Measurements from ENCODE around the gene DRAM2.
"Not testable (repeated sequence)": the region's sequence is repeated elsewhere in the genome, so short reads cannot be mapped to it uniquely, and the experiment has no call there.

The DRAM2 gene

GRCh38 chr1:111104981-111105380 lies 34.9 kb downstream of the DRAM2 start:
- no peak overlapping the region for H3K27ac ChIP-seq

GRCh38 chr1:111101854-111102642 lies 37.8 kb downstream of the DRAM2 start:
- no peak overlapping the region for H3K4me2 ChIP-seq (ENCODE audit: low read length)
- no peak overlapping the region for H3K27ac ChIP-seq
- no peaks in the 10 kb centered on the region for H3K79me2 ChIP-seq
- H3K36me3 ChIP-seq (ENCODE audit: control insufficient read depth, insufficient read depth, low read length) = no peaks in the 10 kb centered on the region
- TF ChIP-seq CTCF (IDR thresholded peaks at IDR 0.05) = no peak
- H2AFZ ChIP-seq = no peak overlapping the region
- H3K9ac ChIP-seq = no peak overlapping the region
- H3K4me3 ChIP-seq (ENCODE audit: low read depth, low read length) = no peak overlapping the region
- H3K27me3 ChIP-seq (ENCODE audit: control insufficient read depth, insufficient read depth, low read length) = no peaks in the 10 kb centered on the region
- H3K9me3 ChIP-seq (ENCODE audit: control insufficient read depth, low read length) = no peaks in the 10 kb centered on the region
- no peaks in the 10 kb centered on the region for H3K4me1 ChIP-seq

More at GRCh38 chr1:111104981-111105380, 34.9 kb downstream of the DRAM2 start:
- no peaks in the 10 kb centered on the region for H3K27me3 ChIP-seq (ENCODE audit: control insufficient read depth, insufficient read depth, low read length)
- H3K4me3 ChIP-seq (ENCODE audit: low read depth, low read length) = no peak overlapping the region
- peaks cover 5% of the 10 kb centered on the region for H3K9me3 ChIP-seq (ENCODE audit: control insufficient read depth, low read length)
- TF ChIP-seq CTCF (IDR thresholded peaks at IDR 0.05) = no peak
- no peaks in the 10 kb centered on the region for H3K79me2 ChIP-seq
- no peak overlapping the region for H3K9ac ChIP-seq
- H3K36me3 ChIP-seq (ENCODE audit: control insufficient read depth, insufficient read depth, low read length) = no peaks in the 10 kb centered on the region
- H3K4me1 ChIP-seq = no peaks in the 10 kb centered on the region
- no peak overlapping the region for H3K4me2 ChIP-seq (ENCODE audit: low read length)
- H2AFZ ChIP-seq = no peak overlapping the region

DNA sequence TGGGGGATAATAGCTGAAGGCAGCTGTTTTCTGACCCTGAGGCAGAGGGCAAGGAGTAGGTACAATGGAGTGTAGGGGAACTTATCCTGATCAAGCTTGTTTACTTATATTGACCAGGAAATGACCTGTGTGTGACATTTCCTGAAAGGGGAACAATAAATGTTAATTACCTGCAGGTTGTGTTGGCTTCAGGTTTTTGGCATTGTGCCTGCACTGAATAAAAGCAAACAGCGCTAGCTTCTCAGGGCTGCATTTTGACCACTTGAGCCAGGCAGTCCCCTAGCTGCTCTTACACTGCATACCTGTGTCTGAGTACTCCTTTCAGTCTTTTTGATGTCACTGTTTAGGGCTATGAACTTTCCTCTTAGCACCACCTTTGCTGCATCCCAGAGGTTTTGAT lies 40.6 kb downstream of the DRAM2 start:
- no peaks in the 10 kb centered on the region for H3K4me1 ChIP-seq
- H3K27ac ChIP-seq = no peak overlapping the region
- no peak overlapping the region for H2AFZ ChIP-seq
- no peaks in the 10 kb centered on the region for H3K79me2 ChIP-seq
- no peaks in the 10 kb centered on the region for H3K9me3 ChIP-seq (ENCODE audit: control insufficient read depth, low read length)
- H3K36me3 ChIP-seq (ENCODE audit: control insufficient read depth, insufficient read depth, low read length) = no peaks in the 10 kb centered on the region
- TF ChIP-seq CTCF (IDR thresholded peaks at IDR 0.05) = no peak
- no peak overlapping the region for H3K9ac ChIP-seq
- no peak overlapping the region for H3K4me3 ChIP-seq (ENCODE audit: low read depth, low read length)
- no peaks in the 10 kb centered on the region for H3K27me3 ChIP-seq (ENCODE audit: control insufficient read depth, insufficient read depth, low read length)
- H3K4me2 ChIP-seq (ENCODE audit: low read length) = no peak overlapping the region

- Histone ChIP-seq H3K36me3 (ENCODE audit: control insufficient read depth, insufficient read depth, low read length) (no peaks in the 10 kb centered on the region), H2AFZ (no peak overlapping the region), H3K4me1 (no peaks in the 10 kb centered on the region), H3K9ac (no peak overlapping the region), H3K9me3 (ENCODE audit: control insufficient read depth, low read length) (no peaks in the 10 kb centered on the region), H3K79me2 (no peaks in the 10 kb centered on the region), H3K4me2 (ENCODE audit: low read length) (no peak overlapping the region), H3K4me3 (ENCODE audit: low read depth, low read length) (no peak overlapping the region), H3K27ac (no peak overlapping the region), H3K27me3 (ENCODE audit: control insufficient read depth, insufficient read depth, low read length) (no peaks in the 10 kb centered on the region)
- no peak for TF ChIP-seq CTCF (IDR thresholded peaks at IDR 0.05)
Measured at GRCh38 chr1:111097356-111098099, 42.4 kb downstream of the DRAM2 start.

GRCh38 chr1:111095421-111095820 lies 44.5 kb downstream of the DRAM2 start:
- H3K36me3 ChIP-seq (ENCODE audit: control insufficient read depth, insufficient read depth, low read length); H2AFZ ChIP-seq; H3K9me3 ChIP-seq (ENCODE audit: control insufficient read depth, low read length); H3K4me2 ChIP-seq (ENCODE audit: low read length); H3K27me3 ChIP-seq (ENCODE audit: control insufficient read depth, insufficient read depth, low read length); H3K4me1 ChIP-seq; H3K79me2 ChIP-seq; H3K4me3 ChIP-seq (ENCODE audit: low read depth, low read length); H3K27ac ChIP-seq; H3K9ac ChIP-seq: not testable (repeated sequence)

Measured in parathyroid adenoma (tissue), 2 donors.